Fibroblast of the conjunctiva (primary cell): ENCODE measurements around the gene KCNN4.
"Not testable (repeated sequence)": the region's sequence is repeated elsewhere in the genome, so short reads cannot be mapped to it uniquely, and the experiment has no call there.

Experiments
- DNase-seq: peaks from one replicate; pipeline ENCODE4 v3.0.0-alpha.2; 2010; ENCODE audit warnings: low read depth

Gene KCNN4

DNA sequence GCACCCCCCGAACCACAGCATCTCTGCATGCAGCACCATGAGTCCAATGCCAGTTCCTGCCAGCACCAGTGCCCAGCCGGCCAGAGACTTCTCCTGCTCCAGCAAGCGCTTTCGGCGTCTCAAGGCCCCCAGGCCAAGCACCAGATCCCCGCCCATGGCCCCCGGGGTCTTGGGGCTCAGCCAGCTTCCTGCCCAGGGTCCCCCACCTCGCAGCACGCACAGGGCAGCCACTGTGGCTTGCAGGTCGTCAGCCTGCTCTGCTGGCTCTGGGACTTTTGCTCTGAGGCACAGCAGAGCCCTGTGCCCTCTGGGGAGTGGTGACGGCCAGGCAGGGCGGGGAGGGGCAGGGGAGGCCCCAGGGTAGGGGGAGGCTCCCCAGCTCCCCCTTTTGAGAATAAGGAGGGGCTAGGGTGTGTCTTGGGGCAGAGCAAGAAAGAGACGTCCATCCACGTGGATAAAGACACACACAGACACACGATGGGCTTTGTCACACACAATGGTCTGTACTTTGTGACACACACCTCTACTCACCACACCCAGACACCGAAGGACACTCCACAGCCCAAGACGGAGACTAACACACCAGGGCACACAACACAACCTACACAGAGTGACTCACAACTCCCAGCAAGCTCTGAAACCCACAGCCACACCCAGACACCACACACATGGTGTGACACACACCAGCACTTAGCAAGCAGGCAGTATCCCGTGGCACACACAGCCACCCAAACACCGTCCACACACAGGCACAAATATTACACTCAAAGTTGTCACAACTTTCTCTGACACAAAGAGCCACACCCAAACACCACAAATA lies at the start of gene KCNN4:
Gene KCNN4, minus strand, starts transcription at position 268 of the 820 bp plus-strand sequence. Its CDS starts 112 bp downstream, at position 156.
- DNase-seq = peak; percentile 18

DNA sequence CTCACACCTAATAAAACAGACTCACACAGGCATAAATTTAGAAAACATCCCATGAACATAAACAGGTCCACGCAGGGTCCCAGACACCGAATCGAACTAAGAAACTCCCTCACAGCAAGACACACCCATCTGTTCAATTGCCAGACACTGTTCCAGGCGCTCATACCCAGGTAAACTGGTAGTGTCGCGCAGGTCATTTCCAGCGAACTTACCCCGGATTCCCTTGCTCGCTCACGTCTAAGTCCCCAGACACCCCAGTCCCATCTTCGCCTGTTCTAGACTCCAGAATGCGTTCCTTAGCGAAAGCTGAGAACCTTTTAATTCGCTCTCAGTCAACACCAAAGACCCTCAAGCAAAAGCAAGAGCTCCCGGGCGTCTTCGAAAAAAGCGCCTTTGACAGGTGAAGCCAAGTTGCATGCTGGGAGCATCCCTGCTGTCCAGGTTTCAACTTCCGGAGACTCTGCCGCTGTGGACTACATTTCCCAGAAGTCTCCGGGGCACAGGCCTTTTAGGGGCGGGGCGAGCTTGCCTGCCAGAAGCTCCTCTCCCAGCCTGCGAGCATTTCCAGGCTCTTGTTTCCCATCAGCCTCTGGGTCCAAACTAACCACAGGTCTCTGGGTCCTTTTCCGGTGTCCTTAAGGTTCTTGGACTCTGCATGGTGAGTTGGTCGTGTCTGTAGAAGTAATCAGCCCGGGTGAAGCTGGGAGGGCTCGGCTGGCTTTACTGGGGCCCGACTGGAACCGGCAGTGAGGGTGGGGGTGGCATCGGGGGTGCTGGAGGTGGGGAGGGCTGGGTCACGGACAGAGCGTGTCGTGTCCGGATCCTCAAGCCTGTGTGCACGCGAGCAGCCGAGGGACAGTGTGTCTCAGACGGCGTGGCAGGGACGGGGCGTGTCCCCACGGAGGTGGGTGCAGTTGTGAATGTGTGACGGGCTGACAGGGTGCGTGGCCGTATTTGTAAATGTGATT lies 46.3 kb upstream of the KCNN4 start, which contains the start of gene ZNF283:
Gene ZNF283, plus strand, starts transcription at position 535 of the 968 bp plus-strand sequence. CDS start 6,184 bp downstream, outside the sequence.
- DNase-seq = peak; percentile 84

DNA sequence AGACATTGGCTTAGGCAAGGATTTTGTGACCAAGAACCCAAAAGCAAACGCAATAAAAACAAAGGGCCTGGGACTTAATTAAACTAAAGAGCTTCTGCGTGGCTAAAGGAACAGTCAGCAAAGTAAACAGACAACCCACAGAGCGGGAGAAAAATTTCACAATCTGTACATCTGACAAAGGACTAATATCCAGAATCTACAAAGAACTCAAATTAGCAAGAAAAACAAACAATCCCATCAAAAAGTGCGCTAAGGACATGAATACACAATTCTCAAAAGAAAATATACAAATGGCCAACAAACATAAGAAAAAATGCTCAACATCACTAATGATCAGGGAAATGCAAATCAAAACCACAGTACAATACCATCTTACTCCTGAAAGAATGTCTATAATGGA lies 43.8 kb upstream of the KCNN4 start:
- DNase-seq = not testable (repeated sequence)

DNA sequence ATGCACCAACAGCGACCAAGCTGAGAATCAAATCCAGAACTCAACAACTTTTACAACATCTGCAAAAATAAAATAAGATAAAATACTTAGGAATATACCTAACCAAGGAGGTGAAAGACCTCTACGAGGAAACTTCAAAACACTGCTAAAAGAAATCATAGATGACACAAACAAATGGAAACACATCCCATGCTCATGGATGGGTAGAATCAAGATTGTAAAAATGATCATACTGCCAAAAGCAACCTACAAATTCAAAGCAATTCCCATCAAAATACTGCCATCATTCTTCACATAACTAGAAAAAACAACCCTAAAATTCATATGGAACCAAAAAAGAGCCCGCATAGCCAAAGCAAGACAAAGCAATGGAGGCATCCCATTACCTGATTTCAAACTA lies 43.1 kb upstream of the KCNN4 start:
- DNase-seq = not testable (repeated sequence)

DNA sequence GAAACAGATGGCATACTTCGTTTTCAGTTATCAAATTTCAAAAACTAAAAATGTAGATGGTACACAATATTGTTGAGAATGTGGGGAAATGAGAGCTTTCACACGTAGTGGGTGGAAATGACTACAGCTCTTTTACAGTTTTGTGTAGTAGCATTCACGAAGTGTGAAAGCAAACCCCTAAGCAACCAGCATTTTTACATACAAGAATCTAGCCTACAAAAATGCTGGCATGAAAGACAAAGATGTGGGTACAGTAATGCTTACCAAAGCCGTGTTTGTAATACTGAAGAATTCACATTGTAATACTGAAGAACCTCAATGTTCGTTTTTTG lies 40.1 kb upstream of the KCNN4 start:
- DNase-seq = no peak

DNA sequence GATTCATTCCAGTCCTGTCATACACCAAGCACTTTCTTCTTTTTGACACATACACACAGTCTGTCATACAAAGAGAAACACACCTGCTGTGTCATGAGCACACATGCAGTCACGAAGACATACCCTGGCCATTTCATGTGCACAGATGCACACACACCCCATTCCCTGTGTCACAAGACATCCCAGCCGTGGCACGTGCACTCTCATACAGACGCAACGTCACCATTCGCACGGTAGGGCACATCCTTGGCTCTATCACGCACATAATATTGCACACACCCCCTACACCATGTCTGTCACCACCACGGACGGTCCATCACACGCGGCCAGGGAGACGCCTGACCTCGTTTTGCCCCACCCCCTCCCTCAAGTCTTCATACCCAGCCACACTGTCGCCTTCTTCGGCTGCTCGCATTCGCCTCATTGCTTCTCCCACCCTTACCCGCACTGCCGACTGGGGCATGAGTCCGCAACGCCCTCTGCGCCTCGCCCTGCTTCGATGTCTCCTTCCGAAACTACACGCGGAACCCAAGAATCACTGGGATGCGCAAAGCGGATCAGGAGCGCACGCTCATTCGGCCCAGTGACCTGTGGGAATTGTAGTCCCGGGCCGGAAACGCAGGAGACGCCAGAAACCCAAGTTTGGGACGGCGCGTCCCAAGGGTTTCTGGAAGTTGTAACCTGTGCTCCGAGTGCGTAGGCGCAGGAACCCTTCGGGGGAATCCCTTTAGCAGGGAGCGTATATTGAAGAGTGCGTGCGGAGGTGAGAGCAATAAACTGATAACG lies 39.5 kb upstream of the KCNN4 start:
- no peak for DNase-seq

DNA sequence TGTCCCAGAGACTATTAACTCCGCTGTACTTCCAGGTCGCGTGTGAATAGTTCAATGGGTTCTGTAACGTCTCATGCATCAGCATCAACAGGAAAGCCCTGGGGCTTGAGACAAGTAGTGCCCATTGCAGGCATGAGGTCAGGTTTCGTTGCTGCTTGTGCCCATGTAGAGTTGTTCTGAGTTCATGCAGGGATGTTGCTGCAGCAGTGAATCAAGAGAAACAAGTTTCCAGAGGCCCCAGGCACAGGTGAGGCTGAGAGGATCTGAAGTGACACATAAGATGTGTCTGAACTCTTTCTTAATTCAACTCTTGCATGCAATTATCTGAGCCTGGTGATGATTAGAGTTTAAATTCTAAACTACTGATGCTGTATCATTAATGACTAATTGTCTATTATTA lies 37.7 kb upstream of the KCNN4 start:
- no peak for DNase-seq

DNA sequence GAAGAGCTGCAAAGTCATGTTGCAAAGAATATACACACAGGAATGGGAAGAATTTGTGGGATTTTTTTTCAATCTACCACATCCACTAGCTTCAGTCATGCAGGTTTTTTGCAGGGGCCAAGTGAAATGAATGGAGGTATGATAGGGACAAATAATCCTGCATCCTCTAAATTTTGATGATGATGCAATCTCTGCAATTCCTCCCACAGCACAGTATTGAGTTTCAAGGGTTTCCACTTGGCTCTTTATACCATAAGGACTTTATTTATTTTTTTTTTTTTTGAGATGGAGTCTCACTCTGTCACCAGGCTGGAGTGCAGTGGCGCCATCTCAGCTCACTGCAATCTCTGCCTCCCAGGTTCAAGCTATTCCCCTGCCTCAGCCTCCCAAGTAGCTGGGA lies 36.7 kb upstream of the KCNN4 start:
- not testable (repeated sequence) for DNase-seq

DNA sequence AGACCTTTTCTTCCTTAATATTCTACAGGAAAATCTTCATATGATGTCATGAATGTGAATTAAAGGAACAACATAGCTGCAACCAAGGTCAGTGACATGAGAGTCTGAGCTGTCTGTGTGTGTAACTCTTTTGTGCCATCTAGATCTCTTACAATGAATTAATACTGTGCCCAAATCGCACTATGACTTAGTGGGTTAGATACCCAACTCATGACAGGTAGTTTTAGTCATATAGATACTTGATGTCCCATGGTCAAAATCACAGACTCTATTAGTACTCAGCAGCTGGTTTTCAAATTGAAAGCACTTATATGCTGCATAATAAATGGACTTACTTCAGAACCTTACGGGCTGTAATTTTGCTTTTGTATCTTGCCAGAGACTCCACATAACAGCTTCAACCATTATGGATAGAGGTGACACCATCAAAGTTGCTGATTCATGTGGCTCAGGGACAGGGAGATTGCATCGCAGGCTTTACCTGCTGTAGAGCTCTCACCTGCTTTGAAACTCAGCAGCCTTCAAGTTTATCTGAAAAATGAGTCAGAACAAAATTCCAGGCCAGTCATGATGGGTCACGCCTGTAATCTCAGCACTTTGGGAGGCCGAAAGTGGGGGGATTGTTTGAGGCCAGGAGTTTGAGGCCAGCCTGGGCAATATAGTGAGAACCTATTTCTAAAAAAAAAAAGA lies 34.0 kb upstream of the KCNN4 start:
- no peak for DNase-seq

DNA sequence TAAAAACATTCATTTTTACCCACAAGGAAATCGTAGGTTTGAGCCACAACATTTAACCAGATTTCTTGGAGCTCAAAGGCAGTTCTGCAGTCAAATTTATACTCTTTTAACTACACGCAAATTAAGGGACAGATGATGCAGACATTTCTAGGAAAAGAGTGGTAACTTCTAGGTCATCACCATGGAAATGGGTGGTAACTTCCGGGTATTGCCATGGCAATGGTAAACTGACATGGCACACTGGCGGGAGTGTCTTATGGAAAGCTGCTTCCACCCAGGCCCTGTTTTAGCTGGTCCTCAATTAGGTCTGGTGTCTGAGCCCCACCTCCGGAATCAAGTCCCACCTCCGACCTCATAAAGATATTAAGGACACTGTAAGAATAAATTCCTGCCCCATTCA lies 31.9 kb upstream of the KCNN4 start:
- DNase-seq = no peak

DNA sequence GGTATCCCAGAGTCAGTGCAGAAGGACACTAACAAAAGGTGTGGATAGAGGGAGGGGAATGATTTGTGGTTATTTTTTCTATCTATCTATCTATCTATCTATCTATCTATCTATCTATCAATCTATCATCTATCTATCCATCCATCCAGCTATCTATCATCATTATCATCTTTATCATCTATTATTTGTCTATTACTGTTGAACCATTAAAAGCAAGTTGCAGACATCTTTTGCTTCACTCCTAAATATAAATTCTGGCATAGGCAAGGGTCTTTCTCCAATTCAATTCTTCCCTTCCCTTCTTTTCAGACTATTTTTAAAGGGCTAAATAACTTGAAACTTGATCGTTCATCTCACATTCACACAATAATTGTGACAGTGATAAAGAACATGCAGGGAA lies 31.5 kb upstream of the KCNN4 start:
- no peak for DNase-seq

DNA sequence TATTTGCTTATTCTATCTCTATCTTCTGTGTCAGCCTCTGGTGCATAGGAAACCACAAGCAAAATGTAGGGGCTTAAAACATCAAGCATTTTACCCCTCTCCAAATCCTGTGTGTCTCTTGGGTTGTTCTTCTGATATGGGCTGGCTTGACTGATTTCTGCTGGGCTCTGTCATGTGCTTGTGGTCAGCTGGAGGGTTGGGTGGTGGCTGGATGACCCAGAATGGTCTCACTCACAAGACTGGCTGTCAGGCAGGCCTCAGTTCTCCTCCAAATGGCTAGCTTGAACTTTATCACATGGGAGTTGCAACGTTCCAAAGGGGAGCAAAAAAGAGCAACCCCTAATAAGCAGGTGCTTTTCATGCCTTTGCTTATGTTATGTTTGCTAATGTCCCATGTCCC lies 31.1 kb upstream of the KCNN4 start:
- DNase-seq = no peak

DNA sequence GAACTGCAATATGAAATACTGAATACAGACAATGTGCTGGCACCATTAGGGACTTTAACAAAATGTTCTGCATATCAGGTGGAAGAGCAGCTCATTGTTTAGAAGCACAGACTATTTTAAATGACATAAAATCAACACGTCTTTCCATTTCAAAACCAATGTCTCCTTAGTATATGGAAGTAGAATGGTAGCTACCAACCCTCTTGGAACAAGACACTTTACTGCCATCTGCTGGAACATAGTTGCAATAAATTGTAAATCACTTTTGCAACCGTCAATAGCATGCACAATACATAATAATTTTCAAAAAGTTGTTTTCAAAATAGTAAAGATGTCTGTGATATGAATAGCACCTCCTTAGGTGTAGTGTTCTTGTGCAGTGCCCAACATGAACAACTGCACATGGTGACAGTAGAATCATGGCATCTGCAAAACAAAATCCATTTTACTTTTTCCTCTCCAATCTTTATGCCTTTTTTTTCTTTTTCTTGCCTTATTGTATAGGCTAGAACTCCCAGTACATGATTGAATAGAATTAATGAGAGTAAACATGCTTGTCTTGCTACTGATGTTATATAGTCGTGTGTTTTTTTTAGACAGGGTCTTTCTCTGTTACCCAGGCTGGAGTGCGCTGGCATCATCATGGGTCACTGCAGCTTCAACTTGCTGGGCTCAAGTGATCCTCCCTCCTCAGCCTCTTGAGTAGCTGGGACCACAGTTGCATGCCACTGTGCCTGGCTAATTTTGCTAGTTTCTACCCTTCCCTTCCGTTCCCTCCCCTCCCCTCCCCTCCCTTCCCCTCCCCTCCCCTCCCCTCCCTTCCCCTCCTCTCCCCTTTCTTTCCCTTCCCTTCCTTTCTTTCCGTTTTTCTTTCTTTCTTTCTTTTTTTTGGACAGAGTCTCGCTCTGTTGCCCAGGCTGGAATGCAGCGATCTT lies 29.3 kb upstream of the KCNN4 start:
- peak; percentile 59 for DNase-seq

DNA sequence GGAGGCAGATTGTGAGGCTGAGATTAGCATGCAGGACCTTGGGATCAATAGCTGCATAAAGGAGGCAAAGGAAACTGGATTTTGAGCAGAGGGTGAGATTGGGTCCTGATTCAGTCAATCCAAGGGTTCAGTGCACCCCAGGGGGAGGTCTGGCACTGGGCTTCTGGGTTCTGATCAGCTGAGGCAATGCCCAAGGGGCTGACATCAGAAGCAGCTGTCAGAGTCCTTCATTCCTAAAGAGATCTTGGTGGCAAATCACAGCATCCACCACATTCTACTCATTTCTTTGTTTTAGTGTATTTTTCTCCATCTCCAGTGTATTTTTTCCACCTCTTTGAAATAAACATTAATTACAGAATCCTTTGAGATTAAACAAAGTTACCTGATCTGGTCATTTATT lies 26.9 kb upstream of the KCNN4 start:
- DNase-seq = no peak

DNA sequence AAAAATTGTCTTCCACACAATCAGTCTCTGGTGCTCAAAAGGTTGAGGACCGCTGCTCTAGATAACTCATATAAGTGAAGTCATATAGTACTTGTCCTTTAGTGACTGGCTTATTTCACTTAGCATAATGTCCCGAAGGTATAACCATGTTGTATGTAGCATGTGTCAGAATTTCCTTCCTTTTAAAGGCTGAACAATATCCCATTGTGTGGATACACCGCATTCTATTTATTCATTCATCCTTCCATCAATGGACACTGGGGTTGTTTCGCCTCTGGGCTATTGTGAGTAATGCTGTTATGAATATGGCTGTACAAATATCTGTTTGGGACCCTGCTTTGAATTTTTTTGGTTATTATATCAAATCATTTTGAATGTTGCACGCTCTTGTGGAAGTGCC lies 26.1 kb upstream of the KCNN4 start:
- DNase-seq = no peak

DNA sequence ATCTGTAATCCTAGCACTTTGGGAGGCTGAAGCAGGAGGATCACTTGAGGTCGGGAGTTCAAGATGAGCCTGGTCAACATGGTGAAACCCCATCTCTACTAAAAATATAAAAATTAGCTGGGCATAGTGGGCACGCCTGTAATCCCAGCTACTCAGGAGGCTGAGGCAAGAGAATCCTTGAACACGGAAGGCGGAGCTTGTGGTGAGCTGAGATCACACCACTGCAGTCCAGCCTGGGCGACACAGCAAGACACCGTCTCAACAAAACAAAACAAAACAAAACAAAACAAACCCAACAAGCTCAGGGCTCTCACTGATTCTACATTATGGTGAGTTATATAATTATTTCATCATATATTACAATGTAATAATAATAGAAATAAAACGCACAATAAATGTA lies 25.6 kb upstream of the KCNN4 start:
- not testable (repeated sequence) for DNase-seq

DNA sequence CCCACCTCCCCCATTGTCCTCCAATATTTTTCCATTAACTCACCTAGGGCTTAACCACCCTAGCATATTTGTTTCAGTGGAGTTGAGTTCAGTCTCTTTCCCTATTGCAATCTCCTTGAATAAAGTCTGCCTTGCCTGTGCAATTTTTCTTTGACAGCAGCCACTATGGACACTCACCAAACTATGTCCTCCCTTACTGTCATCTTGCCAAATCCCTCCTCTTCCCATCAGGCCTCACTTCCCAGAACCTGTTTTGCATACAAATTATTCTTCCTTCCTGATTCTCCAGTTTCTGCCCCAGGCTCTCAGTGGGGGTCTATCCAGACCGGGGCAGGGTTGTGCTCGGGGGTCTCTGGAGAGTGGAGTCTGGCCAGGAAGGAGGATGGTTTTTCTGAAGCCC lies 23.7 kb upstream of the KCNN4 start:
- no peak for DNase-seq

DNA sequence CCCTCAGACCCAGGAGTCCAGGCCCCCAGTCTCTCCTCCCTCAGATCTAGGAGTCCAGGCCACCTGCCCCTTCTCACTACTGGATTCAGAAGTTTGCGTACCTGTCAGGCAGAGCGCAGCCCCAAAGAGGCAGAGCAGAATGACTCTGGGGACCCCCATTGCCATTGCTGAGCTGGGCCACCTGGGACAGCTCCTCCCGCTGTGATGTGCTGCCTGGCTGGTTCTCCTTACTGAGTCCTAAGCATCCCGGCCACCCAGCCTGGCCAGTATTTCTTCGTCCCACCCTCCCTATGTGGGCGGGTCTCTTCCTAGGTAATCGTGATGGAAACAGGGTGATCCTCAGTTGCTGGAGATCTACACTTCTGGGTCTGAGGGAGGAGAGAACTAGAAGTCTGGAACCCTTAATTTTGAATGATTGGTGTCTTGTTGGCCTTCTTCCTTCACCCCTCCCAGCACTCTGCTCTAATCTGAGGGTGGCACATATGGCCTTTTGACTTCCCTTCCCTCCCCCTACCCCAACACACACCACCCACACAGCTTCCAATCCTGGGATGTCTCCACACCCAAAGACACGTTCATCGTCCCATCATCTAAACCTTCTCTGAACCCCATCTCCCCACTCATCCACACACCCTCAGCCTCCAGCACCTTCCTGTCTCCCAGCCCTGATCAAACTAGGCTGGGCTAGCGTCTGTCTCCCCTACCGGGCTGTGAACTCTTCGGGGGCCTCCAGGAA lies 21.6 kb upstream of the KCNN4 start, which contains the start of gene LYPD5:
Gene LYPD5, minus strand, starts transcription at position 232 of the 736 bp plus-strand sequence. Its CDS starts 67 bp downstream, at position 165.
- DNase-seq = no peak

DNA sequence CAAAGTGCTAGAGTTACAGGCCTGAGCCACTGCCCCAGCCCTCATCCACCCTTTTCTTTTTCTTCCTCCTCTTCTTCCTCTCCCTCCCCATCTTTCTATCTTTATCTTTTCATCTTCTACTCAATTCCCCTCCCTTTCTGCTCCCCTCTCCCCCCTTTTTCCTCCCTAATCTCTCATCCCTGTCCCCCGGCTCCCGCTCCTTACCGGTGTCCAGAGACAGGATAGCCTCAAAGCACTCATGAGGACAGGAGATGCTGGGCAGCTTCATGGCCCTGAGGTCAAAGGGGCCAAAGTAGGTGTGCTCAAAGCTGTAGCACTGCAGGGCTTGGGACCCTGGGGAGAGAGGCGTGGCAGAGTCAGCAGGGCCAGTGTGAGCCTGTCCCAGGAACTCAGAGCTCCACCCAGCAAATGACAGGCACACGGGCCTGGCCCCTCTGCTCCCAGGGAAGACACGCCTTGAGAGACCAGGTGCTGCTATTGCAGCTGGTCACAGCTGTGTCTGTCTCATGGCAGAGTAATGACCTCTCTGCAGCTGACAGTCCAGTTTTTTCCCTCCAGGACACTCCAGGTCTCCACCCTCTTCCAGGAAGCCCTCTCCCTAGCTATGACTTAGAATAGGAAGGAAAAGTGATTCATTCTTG lies 18.8 kb upstream of the KCNN4 start:
- no peak for DNase-seq
